GM19452 (cell line): ENCODE measurements around the gene COQ10A.
"Not testable (repeated sequence)": the region's sequence is repeated elsewhere in the genome, so short reads cannot be mapped to it uniquely, and the experiment has no call there.

Source experiments
- ATAC-seq: cut with Tn5 transposase; IDR thresholded peaks from one replicate; pipeline ENCODE4 v1.9.1; 2021; ENCODE audit not compliant: unreplicated experiment

Gene COQ10A

DNA sequence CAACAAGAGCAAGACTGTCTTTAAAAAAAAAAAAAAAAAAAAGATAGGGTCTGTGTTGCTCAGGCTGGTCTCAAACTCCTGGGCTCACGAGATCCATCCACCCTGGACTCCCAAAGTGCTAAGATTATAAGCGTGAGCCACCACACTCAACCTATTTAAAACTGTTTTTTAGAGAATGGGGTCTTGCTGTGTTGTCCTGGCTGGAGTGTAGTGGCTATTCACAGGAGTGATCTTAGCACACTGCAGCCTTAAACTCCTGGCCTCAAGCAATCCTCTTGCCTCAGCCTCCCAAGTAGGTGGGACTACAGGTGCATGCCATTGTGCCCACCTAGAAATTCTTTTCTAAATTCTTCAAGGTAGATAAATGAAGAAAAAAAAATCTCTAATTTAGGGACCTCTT is 7.6 kb downstream of the COQ10A start:
- ATAC-seq, result no peak

DNA sequence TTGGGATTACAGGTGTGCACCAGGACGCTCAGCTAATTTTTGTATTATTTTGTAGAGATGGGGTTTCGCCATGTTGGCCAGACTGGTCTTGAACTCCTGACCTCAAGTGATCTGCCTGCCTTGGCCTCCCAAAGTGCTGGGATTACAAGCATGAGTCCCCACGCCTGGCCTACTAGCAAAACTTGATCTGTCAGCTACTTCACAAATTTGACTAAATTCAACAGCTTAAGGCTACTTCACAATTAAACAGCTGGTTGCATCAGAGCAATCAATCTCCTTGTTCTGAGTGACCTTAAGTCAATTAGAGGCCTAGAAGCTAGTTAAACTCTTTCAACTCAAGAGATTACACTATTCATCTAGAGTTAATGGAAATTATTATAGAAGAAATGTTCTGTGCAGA is 12.2 kb downstream of the COQ10A start:
- ATAC-seq, result no peak

DNA sequence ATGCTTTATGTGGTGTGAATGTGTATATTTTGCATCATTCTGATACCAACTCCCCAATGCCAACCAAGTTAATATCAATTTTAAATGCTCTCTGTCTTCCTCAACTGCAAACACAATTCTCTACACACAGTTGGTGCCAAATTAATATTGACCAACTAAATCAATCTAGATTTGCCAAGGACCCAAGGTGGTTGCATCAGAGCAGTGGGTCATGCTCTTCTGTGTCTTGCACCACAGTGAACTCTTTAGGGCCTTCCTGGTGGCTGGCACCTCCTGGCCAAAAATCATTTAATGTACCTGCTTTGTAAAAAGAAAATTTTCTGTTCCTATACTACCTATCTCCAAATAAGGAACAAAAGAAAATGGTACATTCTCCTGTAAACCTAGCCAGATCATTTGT is 14.1 kb downstream of the COQ10A start:
- ATAC-seq, result no peak

DNA sequence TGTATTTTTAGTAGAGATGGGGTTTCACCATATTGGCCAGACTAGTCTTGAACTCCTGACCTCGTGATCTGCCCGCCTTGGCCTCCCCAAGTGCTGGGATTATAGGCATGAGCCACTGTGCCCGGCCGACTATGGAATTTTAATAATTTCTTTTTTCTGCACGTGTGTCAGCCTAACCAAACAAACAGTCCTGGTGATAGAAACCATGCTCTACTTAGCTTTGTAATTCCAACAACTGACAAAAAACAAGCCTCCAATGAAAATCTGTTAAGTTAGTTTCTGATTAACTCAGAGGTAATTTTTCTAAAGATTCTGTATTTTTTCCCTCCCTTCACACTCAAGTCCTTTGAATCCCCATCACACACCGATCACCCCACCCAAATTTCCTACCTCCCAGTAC is 15.3 kb downstream of the COQ10A start:
- ATAC-seq, result no peak

DNA sequence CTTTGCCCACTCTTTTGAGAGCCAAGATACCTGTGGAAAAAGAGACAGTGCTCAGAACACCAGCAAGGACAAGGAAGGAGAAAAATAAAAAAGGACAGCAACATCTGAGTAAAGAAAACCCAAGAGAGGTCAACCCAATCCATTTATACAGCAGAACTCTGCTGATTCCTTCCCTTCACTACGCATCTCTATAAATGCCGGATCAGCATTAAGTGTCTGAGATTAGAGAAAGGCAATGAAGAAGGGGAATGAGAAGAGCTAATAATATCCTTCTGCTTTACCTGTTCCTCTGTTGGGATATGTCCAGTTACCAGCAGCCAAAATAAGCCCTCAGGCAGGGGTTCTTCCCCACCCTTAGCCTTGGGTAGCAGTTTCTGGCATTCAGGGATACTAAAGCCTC is 15.8 kb downstream of the COQ10A start:
- ATAC-seq, result no peak

DNA sequence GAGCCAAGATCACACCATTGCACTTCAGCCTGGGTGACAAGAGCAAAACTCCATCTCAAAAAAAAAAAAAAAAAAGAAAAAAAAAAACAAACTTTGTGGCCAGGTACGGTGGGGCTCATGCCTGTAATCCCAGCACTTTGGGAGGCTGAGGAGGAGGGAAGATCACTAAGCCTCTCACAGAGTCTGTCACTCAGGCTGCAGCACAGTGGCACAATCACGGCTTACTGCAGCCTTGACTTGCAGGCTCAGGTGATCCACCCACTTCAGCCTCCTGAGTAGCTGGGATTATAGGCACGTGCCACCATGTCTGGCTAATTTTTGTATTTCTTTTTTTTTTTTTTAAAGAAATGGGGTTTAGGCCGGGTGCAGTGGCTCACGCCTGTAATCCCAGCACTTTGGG is 17.5 kb downstream of the COQ10A start:
- not testable (repeated sequence) for ATAC-seq

DNA sequence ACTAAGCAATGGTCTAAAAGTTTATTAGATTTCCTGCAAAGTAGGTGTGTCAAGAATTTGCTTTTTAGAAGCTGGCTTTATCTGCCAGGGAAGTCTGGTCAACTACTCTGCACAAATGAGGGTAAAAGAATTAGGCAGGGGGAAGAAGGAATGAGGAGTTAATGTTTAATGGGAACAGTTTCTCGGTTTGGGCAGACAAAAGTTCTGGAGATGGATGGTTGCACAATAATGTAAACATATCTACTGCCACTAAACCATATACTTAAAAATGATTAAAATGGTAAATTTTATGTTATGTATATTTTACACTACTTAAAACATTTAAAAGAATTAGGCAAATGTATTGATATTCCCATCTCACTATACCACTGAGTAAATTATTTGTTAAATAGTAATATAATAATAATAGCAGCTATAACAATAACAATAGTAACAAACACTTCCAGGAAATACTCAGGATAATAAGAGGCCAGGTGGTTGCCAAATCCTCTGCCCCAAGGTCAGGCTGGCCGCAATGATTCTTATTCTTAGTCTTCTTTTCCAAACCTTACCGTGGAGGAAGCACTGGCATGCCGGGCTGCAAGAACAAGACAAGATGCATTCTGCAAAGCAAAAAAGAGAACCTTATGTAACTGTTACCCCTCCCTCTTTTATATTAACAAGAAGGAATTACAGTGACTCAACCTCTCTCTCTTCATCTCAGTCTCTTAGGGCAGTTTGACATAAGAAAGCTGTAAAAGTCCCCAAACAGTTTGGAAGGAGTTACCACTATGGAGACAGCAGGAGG is 19.5 kb downstream of the COQ10A start:
- no peak for ATAC-seq

DNA sequence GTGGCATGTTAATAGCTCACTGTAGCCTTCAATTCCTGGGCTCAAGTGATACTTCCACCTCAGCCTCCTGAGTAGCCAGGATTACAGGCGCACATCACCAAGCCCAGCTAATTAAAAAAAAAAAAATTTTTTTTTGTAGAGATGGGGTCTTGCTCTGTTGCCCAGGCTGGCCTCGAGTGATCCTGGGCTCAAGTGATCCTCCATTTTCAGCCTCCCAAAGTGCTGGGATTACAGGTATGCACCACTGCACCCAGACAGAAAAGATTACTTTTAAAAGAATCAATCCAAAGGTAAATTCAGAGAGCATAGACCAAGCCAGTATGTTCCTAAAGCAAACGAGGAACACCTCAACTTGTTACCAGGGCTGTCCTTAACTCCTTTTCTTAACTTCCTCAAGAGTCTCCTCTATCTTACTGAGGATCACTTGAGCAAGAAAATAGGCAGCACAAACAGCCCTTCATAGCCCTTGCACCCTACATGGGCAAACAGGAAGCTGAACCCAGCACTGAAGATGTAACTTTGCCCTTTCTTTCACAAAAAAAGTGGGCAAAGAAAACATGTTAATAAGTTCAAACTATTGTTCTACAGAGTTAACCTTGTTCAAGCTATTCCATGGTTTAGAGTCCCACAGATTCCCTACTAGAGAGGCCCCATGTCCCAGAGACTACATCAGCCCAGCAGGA is 22.1 kb downstream of the COQ10A start:
- ATAC-seq, result no peak

DNA sequence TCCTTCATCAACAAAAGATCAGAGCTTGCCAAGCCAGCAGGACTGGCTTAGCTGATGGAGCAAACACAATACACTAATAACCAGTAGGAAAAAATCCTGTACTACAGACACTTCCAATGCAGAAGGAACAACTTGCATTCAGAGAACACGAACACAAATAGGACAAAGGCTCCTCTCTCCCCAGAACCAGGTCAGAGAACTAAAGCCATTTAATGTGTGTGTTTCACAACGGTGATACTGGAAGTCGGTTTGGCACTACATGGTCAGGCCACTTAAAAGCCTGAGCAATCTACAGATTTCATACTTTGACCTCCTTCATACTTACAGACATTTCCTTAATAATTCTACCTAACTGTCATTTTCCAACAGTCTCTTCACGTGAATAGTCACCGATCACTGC is 27.1 kb downstream of the COQ10A start:
- no peak for ATAC-seq

DNA sequence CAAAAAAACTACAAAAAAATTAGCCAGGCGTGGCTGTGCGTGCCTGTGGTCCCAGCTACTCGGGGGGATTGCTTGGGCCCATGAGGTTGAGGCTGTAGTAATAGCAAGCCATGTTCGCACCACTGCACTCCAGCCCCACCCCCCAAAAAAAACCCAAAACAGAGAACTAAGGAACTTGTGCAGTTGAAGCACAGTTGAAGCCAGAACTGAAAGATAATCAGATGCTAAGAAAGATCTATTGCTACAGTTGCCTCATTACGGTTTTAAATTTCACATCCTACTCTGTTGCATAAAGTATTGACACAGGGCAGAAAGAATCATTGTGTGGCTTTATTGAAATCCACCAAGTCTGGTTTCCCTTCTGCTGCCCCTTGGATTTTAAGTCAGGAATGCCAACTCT is 29.6 kb downstream of the COQ10A start:
- no peak for ATAC-seq

DNA sequence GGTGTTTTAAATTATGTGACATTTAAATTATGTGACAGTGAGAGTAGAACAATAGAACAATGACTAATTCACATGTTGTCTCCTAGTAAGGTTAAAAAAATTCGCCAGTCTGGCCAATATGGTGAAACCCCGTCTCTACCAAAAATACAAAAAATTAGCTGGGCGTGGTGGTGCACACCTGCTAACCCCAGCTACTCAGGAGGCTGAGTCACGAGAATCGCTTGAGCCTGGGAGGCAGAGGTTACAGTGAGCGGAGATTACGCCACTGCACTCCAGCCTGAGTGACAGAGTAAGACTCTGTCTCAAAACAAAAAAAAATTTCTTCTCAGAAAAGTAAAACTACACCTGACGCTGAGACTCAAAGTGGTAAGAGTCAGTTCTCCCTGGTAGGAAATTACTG is 30.7 kb downstream of the COQ10A start:
- no peak for ATAC-seq

DNA sequence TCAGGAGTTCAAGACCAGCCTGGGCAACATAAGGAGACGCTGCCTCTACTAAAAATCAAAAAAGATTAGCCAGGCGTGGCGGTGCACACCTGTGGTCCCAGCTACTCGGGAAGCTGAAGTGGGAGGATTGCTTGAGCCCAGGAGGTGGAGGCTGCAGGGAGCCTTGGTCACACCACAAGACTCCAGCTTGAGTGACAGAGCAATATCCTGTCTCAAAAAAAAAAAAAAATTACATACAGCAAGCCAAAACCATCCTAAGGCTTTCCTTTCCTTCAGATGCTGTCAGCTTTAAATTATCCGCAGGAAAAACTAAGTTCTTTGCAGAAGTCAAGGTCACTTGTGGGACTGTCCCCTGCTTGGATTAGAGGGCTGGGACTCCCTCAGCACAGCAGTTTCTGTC is 32.1 kb downstream of the COQ10A start:
- no peak for ATAC-seq

DNA sequence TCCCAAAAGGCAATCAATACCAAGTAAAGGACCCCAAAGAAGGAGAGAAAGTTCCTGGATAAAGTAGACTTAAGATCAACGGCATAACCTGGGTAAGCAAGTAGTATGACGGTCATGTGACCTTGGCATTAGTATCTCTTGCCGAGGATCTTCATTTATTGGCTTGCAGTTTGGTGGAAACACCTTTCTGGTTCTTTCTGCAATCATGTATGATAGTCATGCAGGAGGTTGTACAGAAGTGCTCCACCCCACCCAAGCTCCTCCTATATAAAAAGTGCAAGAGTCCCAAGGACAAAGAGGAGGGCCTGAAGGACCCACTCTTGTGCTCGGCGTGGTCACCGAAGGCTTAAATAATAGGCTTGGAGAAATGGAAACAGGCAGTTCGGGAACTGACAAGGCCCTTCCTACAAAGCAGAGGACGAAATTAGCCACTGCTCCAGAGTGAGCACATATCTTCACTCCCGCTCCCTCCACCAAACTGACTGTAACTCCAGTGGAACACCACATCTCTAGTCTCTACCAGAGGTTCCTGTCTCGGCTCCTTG is 32.6 kb downstream of the COQ10A start:
- ATAC-seq, result peak; percentile 2

DNA sequence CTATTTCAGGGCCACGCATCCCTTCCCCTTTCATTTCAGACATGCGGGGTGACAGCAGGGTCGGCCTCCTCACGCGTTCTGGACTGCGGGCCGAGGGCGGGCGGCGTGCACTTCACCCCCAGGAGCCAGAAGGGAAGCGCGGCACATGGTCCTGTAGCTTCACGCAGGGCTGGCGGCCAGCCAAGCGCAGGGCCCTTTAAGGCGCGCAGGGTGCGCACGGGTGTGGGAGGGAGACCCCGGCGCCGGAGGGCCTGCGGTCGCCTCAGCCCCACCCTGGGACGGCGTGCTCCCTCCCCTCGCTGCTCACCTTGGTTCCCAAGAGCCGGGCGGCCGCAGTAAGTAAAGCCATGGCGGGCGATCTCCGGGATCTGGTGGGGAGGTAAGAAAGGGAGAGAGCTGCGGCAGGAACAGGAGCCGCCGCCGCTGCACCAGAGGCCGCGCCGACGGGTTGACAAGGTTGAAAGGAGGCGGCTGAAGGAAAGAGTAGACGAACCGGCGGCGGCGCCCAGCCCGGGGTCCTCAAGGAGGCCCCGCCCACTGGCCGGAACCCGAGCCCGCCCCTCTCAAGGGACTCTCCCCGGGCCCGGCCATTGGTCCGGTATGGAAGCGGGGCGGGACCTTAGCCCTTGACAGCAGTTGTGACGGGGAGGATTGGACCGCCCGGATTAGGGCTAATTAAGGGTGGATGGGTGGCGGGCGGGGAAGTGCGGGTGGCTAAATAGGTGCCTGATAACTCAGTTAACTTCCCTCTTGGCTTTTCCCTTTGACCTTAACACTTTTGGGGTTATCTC is 33.3 kb downstream of the COQ10A start, which contains the start of gene CS:
Gene CS (minus strand): TSS at position 478 of the 791 bp plus-strand sequence. CDS start 129 bp downstream, at position 349.
- peak; percentile 91 for ATAC-seq

DNA sequence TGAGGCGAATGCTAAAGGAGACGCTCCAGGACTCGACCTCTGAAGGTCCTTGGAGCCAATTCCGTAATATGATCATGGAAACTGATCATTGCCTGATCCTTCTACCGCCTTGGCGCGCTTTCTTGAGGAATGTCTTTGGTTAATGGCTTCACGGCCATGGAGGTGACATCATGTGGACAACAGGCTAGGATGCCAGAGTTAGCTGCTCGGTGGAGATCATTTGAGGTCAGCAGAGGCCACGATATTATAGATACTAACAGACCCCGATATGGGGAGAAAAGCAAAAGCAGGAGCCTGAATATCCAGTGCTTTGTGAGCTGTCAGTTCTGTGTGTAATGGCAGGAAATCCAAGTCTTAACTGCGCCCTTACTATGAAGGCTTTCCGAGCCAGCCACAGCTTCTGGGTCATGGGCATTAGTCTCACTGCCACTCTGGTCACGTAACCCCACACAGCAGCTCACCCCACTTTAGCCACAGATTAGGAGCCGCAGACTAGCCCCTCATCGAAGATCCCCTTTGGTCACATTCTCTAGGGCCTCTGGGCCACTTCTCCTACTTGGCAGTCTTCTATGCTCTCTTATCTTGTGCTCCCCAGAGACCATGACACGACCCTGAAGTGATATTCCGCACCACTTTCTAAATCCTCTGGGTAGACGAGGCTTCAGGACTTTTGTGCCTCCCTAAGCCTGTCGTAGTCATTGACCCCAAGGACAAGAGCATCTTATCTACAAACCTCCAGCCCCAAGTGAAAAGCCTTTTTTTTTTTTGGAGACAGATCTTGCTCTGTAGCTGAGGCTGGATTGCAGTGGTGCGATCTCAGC is 34.1 kb downstream of the COQ10A start:
- ATAC-seq, result no peak

DNA sequence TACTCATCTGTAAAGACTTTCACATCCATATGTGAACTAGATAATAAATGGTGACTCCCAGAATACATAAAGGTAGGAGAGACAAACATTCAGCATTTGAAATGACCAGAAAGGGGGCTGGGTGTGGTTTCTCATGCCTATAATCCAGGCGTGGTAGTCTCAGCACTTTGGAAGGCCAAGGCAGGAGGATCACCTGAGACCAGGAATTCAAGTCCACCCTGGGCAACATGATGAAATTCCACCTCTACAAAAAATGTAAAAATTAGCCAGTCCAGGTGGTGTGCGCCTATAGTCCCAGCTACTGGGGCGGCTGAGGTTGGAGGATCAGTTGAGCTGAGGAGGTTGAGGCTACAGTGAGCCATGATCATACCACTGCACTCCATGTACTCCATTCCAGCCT is 37.5 kb downstream of the COQ10A start:
- ATAC-seq, result no peak

DNA sequence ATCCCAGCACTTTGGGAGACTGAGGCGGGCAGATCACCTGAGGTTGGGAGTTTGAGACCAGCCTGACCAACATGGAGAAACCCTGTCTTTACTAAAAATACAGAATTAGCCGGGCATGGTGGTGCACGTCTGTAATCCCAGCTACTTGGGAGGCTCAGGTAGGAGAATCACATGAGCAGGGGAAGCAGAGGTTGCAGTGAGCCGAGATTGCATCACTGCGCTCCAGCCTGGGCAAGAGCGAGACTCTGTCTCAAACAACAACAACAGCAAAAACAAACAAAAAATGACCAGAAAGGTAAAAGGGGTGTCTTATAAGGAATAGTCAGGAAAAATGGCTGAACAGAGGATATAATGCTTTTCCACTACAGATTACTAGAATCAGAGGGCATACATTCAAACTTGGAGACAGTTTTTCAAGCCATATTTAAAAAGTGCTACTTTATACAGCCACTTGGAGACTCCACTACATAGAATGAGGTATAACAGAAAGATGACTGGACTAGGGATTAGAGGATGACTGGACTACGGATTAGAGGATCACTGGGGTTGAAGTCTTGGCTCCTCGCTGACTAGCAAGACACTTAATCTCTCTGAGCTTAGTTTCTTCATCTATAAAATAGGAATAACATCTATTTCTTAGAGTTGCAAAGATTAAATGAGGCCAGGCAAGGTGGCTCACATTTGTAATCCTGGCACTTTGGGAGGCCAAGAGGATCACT is 38.3 kb downstream of the COQ10A start:
- ATAC-seq, result no peak

DNA sequence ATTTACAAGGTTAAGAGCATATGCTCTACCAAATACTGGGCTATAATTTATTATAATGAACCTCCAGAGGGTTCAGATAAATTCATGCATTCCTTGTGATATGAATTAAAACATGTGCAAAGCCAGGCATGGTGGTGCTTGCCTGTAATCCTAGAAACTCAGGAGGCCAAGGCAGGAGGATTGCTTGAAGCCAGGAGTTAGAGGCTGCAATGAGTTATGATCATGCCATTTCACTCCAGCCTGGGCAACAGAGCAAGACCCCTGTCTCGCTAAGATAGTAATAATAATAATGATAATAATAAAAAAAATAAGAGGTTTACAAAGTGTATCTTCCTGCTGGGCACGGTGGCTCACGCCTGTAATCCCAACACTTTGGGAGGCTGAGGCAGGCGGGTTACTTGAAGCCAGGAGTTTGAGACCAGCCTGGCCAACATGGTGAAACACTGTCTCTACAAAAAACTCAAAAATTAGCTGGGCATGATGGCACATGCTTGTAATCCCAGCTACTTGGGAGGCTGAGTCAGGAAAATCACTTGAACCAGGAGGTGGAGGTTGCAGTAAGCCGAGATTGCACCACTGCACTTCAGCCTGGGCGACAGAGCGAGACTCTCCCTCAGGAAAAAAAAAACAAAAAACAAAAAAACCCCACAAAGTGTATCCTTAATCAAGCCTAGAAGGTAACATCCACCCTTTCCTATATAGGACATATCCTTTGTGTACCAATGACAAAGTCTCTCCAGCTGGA is 40.7 kb downstream of the COQ10A start:
- no peak for ATAC-seq

DNA sequence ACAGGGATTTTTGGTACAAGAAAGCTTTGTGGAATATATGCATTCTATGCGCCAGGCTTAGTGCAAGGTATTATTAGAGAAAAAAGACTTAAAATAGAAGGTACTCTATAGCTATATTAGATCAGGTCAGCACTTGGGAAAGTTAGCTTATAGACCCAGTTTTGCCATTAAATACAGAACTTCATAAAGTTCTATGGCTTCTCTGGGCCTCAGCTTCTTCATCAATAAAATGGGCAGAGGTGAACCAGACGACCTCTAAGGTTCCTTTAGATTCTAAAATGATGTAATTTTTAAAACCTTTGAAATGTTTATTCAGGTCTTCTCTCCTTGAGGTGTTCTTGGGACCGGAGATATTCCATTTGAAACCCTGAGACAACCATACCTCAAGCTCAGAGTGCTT is 42.0 kb downstream of the COQ10A start:
- ATAC-seq, result no peak
